ENCODE results near the gene ETV3L.
"Not testable (repeated sequence)": the region's sequence is repeated elsewhere in the genome, so short reads cannot be mapped to it uniquely, and the experiment has no call there.

ETV3L gene

DNA sequence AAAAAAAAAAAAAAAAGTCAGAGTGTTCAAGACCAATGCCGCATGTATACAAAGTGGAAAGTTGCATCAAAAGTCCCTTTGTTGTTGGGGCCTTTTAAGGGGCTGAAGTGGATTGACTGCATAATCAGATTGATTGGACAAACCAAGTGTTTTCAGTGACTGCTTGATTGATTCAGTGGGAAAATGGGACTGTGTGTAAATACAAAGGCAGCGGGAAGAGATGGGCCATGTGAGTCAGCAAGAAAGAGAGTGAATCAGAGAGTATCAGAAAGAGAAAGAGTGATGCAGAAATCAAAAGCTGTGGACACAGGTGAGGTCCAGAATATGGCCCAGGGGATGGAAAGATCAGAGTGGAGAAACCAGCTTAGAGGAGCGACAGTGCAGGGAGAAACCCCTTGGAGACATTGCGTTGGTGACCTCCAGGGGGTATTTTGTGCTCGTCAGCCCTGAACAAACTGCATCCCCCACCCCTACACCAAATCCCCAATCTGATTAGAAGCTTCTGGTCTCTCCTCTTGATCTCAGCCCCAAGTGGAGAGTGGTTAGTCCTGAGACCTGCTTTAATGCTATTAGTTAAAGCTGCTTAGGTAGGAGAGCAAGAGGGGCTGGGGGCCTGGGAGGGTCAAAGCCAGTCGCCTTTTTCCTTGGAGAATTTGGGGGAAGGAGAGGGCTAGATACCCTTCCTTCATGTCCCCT is 5.1 kb upstream of the ETV3L start:
- DNase-seq, result no peak

- no peak for DNase-seq
Observed at GRCh38 chr1:157103268-157103667, 3.7 kb upstream of the ETV3L start.

GRCh38 chr1:157101149-157101548 is 1.5 kb upstream of the ETV3L start:
- no peak for DNase-seq

- DNase-seq, result not testable (repeated sequence)
Observed at GRCh38 chr1:157098987-157099632, 498 bp downstream of the ETV3L start.

GRCh38 chr1:157098519-157098918 is 1.1 kb downstream of the ETV3L start:
- no peak for DNase-seq

- DNase-seq, result no peak
Observed at GRCh38 chr1:157097692-157098091, 1.9 kb downstream of the ETV3L start.

- DNase-seq, result no peak
Observed at GRCh38 chr1:157096881-157097280, 2.7 kb downstream of the ETV3L start.

GRCh38 chr1:157095551-157095950 is 4.1 kb downstream of the ETV3L start:
- DNase-seq, result no peak

GRCh38 chr1:157095091-157095490 is 4.5 kb downstream of the ETV3L start:
- DNase-seq, result no peak

GRCh38 chr1:157092831-157093230 is 6.8 kb downstream of the ETV3L start:
- DNase-seq, result no peak

GRCh38 chr1:157091668-157092273 is 7.8 kb downstream of the ETV3L start:
- DNase-seq, result no peak

GRCh38 chr1:157091186-157091585 is 8.4 kb downstream of the ETV3L start:
- no peak for DNase-seq

DNA sequence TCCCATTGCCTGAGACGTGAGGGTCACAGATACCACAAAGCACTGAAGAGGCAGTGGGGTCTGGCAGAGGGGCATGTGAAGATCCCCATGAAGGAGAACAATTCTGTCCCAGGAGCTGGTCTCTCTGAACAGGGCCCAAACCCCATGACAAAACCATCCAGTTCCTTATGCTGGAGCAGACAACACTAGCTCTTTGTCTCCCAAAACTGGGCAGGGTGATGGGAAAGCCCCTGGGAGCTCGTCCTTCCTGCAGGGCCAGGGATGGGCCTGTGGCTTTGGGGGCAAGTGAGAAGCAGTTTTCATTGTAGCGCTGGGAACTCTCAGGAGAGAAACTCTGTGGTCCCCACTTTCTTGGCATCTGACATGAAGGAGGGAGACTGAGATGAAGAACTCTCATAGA is 8.8 kb downstream of the ETV3L start:
- no peak for DNase-seq

- peak; percentile 82 for DNase-seq
Observed at GRCh38 chr1:157090196-157090647, 9.4 kb downstream of the ETV3L start.

DNA sequence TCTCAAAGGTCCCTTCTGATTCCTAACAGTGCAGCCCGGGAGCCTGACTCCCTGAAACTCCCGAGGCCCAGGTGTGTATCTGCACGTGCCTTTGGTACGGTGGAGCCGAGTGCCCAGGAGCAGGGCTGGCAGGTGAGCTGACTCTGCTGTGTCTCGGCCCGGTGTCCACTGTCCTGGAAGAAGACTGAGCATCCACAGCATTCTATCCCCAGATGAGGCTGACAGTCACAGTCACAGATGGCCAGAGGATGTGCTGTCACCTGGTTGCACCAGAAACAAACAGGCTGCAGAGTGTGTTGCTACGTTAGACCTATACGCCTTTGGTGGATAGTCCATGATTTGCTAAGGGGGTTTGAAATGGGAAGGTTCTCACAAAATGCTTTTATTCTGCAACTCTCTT is 9.8 kb downstream of the ETV3L start:
- no peak for DNase-seq

DNA sequence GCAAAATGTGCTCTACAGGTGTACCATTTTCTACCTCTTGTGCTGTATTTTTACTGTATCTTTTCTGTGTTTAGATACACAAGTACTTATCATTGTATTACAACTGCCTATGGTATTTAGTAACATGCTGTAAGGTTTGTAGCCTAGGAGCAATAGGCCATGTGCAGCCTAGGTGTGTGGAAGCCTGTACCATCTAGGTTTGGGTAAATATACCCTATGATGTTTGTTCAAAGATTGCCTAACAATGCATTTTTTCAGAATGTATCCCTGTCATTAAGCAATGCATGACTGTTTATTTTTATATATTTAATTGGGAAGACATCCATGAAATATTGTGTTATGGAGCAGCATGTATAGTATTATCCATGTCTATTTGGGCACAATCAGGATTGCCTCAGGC is 11.0 kb downstream of the ETV3L start:
- no peak for DNase-seq

DNA sequence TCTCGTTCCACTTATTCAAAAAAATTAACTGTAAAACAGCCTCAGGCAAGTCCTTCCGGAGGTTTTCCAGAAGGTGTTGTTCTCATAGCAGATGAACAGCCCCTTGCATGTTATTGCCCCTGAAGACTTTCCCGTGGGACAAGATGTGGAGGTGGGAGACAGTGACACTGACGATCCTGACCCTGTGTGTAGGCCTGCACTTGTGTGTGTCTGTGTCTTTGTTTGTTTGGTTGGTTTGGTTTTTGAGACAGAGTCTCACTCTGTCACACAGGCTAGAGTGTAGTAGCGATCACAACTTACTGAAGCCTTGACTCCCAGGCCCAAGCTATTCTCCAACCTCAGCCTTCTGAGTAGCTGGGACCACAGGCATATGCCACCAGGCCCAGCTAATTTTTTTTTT is 12.6 kb downstream of the ETV3L start:
- DNase-seq, result no peak

DNA sequence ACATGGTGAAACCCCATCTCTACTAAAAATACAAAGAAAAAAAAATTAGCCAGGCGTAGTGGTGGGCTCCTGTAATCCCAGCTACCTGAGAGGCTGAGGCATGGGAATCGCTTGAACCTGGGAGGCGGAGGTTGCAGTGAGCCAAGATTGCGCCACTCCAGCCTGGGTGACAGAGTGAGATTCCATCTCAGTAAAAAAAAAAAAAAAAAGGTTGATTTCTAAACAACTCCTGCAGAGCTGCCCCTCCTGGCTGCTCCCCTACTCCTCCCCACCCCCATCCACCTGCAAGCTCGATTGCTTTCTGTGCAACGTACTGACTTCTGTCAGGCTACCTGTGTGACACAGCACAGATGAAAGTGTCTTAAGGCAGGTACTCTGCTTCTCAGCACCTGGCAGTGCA is 13.3 kb downstream of the ETV3L start:
- no peak for DNase-seq

GRCh38 chr1:157085421-157085820 is 14.2 kb downstream of the ETV3L start:
- no peak for DNase-seq

- no peak for DNase-seq
Observed at GRCh38 chr1:157084720-157085119, 14.9 kb downstream of the ETV3L start.

- DNase-seq, result no peak
Observed at GRCh38 chr1:157081707-157082106, 17.9 kb downstream of the ETV3L start.

GRCh38 chr1:157080714-157081113 is 18.9 kb downstream of the ETV3L start:
- no peak for DNase-seq

DNA sequence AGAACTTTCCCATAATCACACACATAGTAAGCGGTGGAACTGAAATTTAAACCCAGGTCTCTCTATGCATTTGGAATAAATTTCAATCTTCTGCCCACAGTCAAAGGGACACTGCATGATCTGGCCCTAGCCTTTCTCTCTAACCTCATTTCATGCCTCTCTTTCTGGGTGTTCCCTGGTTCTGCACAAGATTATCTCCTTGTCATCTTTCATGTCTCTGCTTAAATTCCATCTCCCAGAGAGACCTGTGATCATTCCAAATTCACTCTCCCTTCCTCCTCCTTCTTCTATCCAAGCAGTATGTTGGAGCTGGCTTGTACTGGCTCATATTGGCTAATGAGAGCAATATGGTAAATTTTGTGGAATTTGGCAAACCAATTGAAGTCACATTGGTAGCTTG is 22.2 kb downstream of the ETV3L start:
- no peak for DNase-seq

GRCh38 chr1:157073944-157074685 is 25.5 kb downstream of the ETV3L start:
- DNase-seq, result peak; percentile 45

Measured in CD4-positive, alpha-beta T cell treated with Interleukin-17A for 1 hour (primary cell).